SK-N-SH treated with all-trans-retinoic acid at 6 μM for 48 hours (cell line): Measurements from ENCODE around the gene TMOD2.

Source experiments
- CSDC2 ChIP-seq: fragments of 250-450 bp; sonication (Bioruptor Pico); IDR thresholded peaks from 2 replicates; pipeline ENCODE4 v1.5.0; 2020; ENCODE audit warnings: mild to moderate bottlenecking, moderate library complexity
- ESRRG ChIP-seq: fragments of 250-450 bp; sonication (Bioruptor Pico); IDR thresholded peaks from 2 replicates; pipeline ENCODE4 v1.6.1; 2021; ENCODE audit warnings: mild to moderate bottlenecking
- OSR1 ChIP-seq: fragments of 250-450 bp; sonication (Bioruptor Pico); IDR thresholded peaks from 2 replicates; pipeline ENCODE4 v1.8.0; 2022; ENCODE audit warnings: moderate library complexity, mild to moderate bottlenecking, inconsistent platforms
- PPARA ChIP-seq: fragments of 250-450 bp; sonication (Bioruptor Pico); IDR thresholded peaks from 2 replicates; pipeline ENCODE4 v1.5.0; 2020; ENCODE audit warnings: mild to moderate bottlenecking, borderline replicate concordance
- RARB ChIP-seq: fragments of 250-450 bp; sonication (Bioruptor Pico); IDR thresholded peaks from 2 replicates; pipeline ENCODE4 v1.8.0; 2021; ENCODE audit warnings: mild to moderate bottlenecking, moderate library complexity
- SNAI2 ChIP-seq: fragments of 250-450 bp; sonication (Bioruptor Pico); IDR thresholded peaks from 2 replicates; pipeline ENCODE4 v1.5.0; 2020; ENCODE audit warnings: mild to moderate bottlenecking, moderate library complexity
- TCF4 ChIP-seq: fragments of 250-450 bp; sonication (Bioruptor Pico); IDR thresholded peaks from 2 replicates; pipeline ENCODE4 v1.8.0; 2021; ENCODE audit warnings: mild to moderate bottlenecking, moderate library complexity, borderline replicate concordance
- ZFP3 ChIP-seq: fragments of 250-450 bp; sonication (Bioruptor Pico); IDR thresholded peaks from 2 replicates; pipeline ENCODE4 v1.5.0; 2020; ENCODE audit warnings: mild to moderate bottlenecking, moderate library complexity
- ZFP30 ChIP-seq: fragments of 450-650 bp; formaldehyde crosslinking; IDR thresholded peaks from 2 replicates; pipeline ENCODE4 v1.5.0; 2022; ENCODE audit warnings: mild to moderate bottlenecking, moderate library complexity
- ZNF565 ChIP-seq: fragments of 450-650 bp; formaldehyde crosslinking; conservative IDR thresholded peaks from 2 replicates; pipeline ENCODE4 v1.5.0; 2020; ENCODE audit warnings: low read depth, mild to moderate bottlenecking, moderate library complexity
- TF ChIP-seq, protein P1 (sequence below): fragments of 250-450 bp; sonication (Bioruptor Pico); IDR thresholded peaks from 2 replicates; pipeline ENCODE4 v1.8.0; 2020; ENCODE audit warnings: mild to moderate bottlenecking, moderate library complexity, borderline replicate concordance

DNA sequence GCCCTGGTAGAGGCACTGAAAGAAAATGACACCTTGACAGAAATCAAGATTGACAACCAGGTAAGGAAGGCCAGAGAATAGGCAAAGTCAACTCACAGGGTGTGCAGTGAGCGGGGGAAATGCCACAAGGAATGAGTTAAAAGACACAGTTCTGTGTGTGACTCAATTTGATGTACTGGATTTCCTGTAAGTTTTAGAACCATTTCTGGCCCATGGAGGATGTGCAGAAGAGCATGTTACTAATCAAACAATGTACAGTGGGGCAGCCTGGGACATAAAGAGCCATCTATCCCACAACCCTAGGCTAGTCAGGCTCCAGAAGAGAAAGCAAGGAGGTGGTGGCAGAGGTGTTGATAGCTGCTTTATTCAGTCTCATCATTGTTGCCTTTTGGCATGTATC, 46.9 kb downstream of the TMOD2 start:
- TF ChIP-seq ZFP3 (CRISPR knock-in tag) (no peak), ZNF565 (CRISPR knock-in tag) (no peak), ESRRG (CRISPR knock-in tag) (no peak), RARB (CRISPR knock-in tag) (no peak), ZFP30 (no peak), OSR1 (CRISPR knock-in tag) (no peak), TCF4 (CRISPR knock-in tag) (no peak), PPARA (CRISPR knock-in tag) (no peak), SNAI2 (CRISPR knock-in tag) (no peak), CSDC2 (no peak)
- TF ChIP-seq, protein P1, sequence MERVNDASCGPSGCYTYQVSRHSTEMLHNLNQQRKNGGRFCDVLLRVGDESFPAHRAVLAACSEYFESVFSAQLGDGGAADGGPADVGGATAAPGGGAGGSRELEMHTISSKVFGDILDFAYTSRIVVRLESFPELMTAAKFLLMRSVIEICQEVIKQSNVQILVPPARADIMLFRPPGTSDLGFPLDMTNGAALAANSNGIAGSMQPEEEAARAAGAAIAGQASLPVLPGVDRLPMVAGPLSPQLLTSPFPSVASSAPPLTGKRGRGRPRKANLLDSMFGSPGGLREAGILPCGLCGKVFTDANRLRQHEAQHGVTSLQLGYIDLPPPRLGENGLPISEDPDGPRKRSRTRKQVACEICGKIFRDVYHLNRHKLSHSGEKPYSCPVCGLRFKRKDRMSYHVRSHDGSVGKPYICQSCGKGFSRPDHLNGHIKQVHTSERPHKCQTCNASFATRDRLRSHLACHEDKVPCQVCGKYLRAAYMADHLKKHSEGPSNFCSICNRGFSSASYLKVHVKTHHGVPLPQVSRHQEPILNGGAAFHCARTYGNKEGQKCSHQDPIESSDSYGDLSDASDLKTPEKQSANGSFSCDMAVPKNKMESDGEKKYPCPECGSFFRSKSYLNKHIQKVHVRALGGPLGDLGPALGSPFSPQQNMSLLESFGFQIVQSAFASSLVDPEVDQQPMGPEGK (CRISPR knock-in tag), result no peak
